GM20000 (cell line): Measurements from ENCODE around the gene SLCO4A1.
A peak's percentile ranks its signal among the peaks of the same experiment; 100 is the strongest.

Source experiments
- DNase-seq: peaks from one replicate; pipeline ENCODE4 v3.0.0; 2012; ENCODE audit warnings: low spot score
- CTCF ChIP-seq: IDR thresholded peaks from 2 replicates; pipeline ENCODE4 v1.5.1; 2012; ENCODE audit warnings: mild to moderate bottlenecking, control low read depth; ENCODE audit errors: extremely low read depth, missing control alignments

The SLCO4A1 gene

GRCh38 chr20:62642666-62643520 lies 590 bp downstream of the SLCO4A1 start:
- TF ChIP-seq CTCF, result no peak
- DNase-seq, result peak; percentile 69

- TF ChIP-seq CTCF, result no peak
- DNase-seq, result no peak
These were observed 1.3 kb downstream of the SLCO4A1 start for GRCh38 chr20:62643521-62644043.

GRCh38 chr20:62644044-62644795 lies 1.9 kb downstream of the SLCO4A1 start:
- TF ChIP-seq CTCF, result no peak
- DNase-seq, result no peak

- no peak for DNase-seq
- no peak for TF ChIP-seq CTCF
These were observed 2.6 kb downstream of the SLCO4A1 start for GRCh38 chr20:62644802-62645496.

GRCh38 chr20:62645613-62646012 lies 3.3 kb downstream of the SLCO4A1 start:
- TF ChIP-seq CTCF, result no peak
- DNase-seq, result no peak

GRCh38 chr20:62646851-62647520 lies 4.7 kb downstream of the SLCO4A1 start:
- no peak for TF ChIP-seq CTCF
- no peak for DNase-seq
